Measurements from ENCODE around the gene SLC35A1. TPM values are rescaled to one million over a fixed set of nuclear protein-coding genes. Genes with fewer than 3 reads are reported as not detected.

The SLC35A1 gene
- total RNA-seq, 2 donors from 2014 or later = 3.3 to 9.4 TPM

DNA sequence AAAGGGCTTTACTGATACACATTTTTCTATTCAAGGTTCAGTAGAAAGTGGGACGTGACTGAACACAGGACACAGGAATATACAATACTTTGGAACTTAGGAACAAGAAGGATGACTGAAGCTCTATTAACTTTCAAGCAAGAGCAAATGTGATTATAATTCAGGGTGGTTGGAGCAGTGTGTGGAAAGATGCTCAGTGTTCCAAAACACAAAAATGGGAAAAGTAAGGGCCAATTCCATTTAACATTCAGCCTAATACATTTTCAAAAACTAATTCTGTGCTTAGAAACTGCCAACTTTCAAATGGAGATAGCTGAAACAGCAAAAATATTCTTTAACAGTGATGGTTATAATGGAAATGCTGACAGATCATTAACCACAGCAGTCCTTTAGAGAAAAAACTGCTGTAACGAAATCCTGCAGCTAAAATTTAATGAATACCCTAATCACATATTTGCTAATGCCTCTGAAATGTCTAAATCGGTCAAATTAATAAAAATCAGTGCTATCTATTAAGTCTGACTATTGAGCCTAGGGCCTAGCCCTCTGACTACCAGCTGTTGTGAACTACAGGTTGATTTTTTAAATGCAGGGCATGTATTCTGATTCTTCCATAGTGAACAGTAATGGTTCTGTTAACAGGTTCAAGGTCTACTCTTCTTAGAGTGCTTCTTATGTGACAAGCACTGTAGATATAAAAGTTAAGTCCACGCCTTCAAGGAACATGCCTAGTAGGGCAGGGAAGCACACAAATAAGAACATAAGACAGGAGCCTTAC is 71.1 kb downstream of the SLC35A1 start:
- Mint-ChIP-seq H3K27ac (peak overlapping the region; percentile 10), H3K36me3 (ENCODE audit: low read depth) (peaks cover 97% of the 10 kb centered on the region), H3K27me3 (no peaks in the 10 kb centered on the region), H3K9me3 (no peaks in the 10 kb centered on the region), H3K4me3 (no peak overlapping the region), H3K4me1 (no peaks in the 10 kb centered on the region)
- ATAC-seq (replicated peaks) = no peak

DNA sequence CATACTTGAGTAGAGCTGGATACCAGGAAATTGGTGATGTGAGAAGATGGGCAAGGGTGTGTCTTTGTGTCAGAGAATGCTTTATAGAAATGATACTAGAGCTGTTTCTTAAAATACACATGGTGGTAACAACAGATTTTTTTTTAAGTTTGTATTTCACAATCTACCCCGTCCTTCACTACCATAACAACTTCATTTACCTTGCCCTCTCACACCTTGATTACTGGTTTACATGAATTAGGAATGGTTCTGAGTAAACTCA is 71.6 kb downstream of the SLC35A1 start:
- Mint-ChIP-seq H3K27me3 (no peaks in the 10 kb centered on the region), H3K9me3 (no peaks in the 10 kb centered on the region), H3K4me1 (no peaks in the 10 kb centered on the region), H3K4me3 (no peak overlapping the region), H3K36me3 (ENCODE audit: low read depth) (peaks cover 98% of the 10 kb centered on the region), H3K27ac (peak overlapping the region; percentile 10)
- no peak for ATAC-seq (replicated peaks)

DNA sequence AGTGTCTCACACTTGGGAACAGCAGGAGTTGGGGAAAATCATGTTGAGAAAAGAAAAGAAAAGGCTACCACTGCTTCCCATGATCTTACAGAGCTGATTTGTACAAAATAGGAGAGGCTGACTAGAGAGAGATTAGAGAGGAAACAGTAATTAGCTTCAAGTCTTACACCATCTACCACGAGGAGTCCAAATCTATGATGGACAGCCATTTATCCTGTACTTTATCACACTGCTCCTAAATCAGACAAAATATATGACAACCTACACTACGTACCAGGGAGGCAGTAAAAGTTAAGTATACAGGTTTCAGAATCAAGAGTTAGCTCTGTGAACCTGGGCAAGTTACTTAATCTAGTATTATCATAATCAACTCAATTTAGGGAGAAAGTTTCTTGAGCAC is 79.0 kb downstream of the SLC35A1 start:
- H3K4me3 Mint-ChIP-seq = no peak overlapping the region
- H3K27ac Mint-ChIP-seq = peak overlapping the region; percentile 36
- no peaks in the 10 kb centered on the region for H3K9me3 Mint-ChIP-seq
- ATAC-seq (replicated peaks) = no peak
- H3K27me3 Mint-ChIP-seq = no peaks in the 10 kb centered on the region
- H3K36me3 Mint-ChIP-seq (ENCODE audit: low read depth) = peaks cover 94% of the 10 kb centered on the region
- H3K4me1 Mint-ChIP-seq = peaks cover 5% of the 10 kb centered on the region

DNA sequence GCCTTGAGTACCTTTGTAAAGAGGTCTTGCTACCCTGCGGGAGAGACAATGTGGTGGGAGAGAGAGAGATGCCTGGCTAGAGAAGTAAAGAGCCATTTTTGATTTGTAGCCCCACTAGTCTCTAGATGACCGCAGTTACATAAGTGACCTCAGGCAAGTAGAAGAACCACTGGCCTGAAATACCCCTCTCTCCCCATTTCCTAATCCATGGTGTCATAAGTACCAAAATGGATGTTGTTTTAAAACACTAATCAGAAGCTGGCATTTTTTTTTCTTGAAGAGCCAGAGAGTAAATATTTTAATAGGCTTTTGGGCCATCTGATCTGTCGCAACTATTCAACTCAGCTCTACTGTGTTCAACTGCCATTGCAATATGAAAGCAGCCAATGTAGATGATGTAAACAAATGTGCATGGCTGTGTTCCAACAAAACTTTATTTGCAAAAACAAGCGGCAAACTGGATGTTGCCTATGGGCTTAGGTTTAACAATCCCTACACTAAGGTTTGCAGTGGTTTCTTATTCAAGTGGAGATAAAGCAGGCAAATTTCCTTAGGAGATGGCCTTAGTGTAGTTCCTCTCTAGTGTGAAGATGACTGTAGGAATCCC is 80.5 kb downstream of the SLC35A1 start:
- Mint-ChIP-seq H3K4me3 (no peak overlapping the region), H3K27ac (no peak overlapping the region), H3K9me3 (no peaks in the 10 kb centered on the region), H3K27me3 (no peaks in the 10 kb centered on the region), H3K36me3 (ENCODE audit: low read depth) (peaks cover 94% of the 10 kb centered on the region), H3K4me1 (peaks cover 7% of the 10 kb centered on the region)
- ATAC-seq (replicated peaks) = no peak

DNA sequence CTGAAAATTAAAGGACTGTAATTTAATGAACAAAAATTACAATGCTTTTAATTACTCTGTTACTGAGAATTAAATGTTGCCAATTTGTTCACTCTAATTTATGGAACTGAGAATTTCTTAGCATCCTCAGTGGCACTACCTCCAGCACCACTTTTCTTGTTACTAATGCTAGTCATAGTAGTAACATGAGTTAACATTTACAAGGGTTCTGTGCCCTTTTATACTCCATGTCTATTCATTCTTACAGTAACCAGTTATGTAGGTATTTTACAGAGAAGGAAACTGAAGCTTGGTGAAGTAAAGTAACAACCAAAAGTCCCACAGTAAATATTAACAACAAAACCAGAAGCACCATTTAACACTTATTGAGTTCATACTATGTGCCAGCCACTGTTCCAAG is 82.7 kb downstream of the SLC35A1 start:
- Mint-ChIP-seq H3K9me3 (no peaks in the 10 kb centered on the region), H3K4me3 (no peak overlapping the region), H3K27me3 (no peaks in the 10 kb centered on the region), H3K36me3 (ENCODE audit: low read depth) (peaks cover 84% of the 10 kb centered on the region), H3K4me1 (peaks cover 9% of the 10 kb centered on the region), H3K27ac (no peak overlapping the region)
- ATAC-seq (replicated peaks) = no peak

DNA sequence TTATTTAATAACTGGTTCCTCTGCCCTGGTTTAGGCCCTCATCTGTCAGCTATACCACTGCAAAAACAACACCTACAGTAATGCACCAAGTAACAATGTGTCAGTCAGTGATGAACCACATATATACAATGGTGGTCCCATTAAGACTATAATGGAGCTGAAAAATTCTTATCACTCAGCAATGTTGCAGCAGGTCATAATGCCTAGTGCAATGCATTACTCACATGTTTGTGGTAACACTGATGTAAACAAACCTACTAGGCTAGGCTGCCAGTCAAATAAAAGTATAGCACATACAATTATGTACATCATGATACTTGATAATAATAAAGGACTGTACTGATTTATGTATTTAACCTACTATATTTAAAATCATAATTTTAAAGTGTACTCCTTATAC is 85.7 kb downstream of the SLC35A1 start:
- no peak overlapping the region for H3K4me3 Mint-ChIP-seq
- H3K27me3 Mint-ChIP-seq = no peaks in the 10 kb centered on the region
- no peak overlapping the region for H3K27ac Mint-ChIP-seq
- ATAC-seq (replicated peaks) = no peak
- peaks cover 4% of the 10 kb centered on the region for H3K4me1 Mint-ChIP-seq
- no peaks in the 10 kb centered on the region for H3K9me3 Mint-ChIP-seq
- H3K36me3 Mint-ChIP-seq (ENCODE audit: low read depth) = peaks cover 82% of the 10 kb centered on the region

DNA sequence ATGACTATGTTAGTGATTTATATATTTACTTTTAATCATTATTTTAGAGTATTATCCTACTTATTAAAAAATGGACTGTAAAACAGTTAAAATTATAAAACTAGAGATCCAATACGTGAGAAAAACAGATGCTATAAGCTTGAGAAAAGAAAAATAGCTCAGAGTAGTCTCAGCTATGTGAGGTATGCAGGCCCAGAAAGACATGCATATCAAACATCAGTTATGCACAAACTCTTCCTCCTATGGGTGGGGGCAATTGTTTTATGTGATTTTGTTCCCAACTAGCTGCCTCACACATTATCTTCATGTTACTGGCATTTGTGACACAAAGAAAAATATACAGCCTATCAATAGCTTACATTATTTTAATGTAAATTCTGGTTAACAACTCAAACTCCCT is 88.2 kb downstream of the SLC35A1 start:
- Mint-ChIP-seq H3K27me3 (no peaks in the 10 kb centered on the region), H3K4me1 (peaks cover 4% of the 10 kb centered on the region), H3K36me3 (ENCODE audit: low read depth) (peaks cover 82% of the 10 kb centered on the region), H3K9me3 (no peaks in the 10 kb centered on the region), H3K4me3 (no peak overlapping the region), H3K27ac (no peak overlapping the region)
- no peak for ATAC-seq (replicated peaks)

Other genes with a start within 250 kb of the SLC35A1 start
- 1 to 10 TPM; 5.0 to 6.2 TPM for gene SMIM8, start 150.4 kb upstream of the SLC35A1 start, total RNA-seq
- gene GJB7, start 143.7 kb upstream of the SLC35A1 start, total RNA-seq = not detected
- 1 to 10 TPM; 1.5 to 3.0 TPM for gene C6orf163, start 128.2 kb upstream of the SLC35A1 start, total RNA-seq
- not detected for gene CFAP206, start 65.0 kb upstream of the SLC35A1 start, total RNA-seq
- gene RARS2, start 117.0 kb downstream of the SLC35A1 start, total RNA-seq = 10 to 100 TPM; 25.7 to 27.0 TPM
- 10 to 100 TPM; 32.7 to 43.7 TPM for gene ORC3, start 117.2 kb downstream of the SLC35A1 start, total RNA-seq
- 10 to 100 TPM; 80.5 to 82.2 TPM for gene AKIRIN2, start 229.3 kb downstream of the SLC35A1 start, total RNA-seq

Data from activated T-helper 17 cell treated with anti-CD3 and anti-CD28 coated beads, Interleukin-2, amount 50 U/mL, for 72 hours (primary cell).